ENCODE results near the gene EPB41L4B. TPM values are rescaled to one million over a fixed set of nuclear protein-coding genes. Genes with fewer than 3 reads are reported as not detected.

The EPB41L4B gene
- total RNA-seq, 1 donor from 2014 or later: 0.41 TPM

DNA sequence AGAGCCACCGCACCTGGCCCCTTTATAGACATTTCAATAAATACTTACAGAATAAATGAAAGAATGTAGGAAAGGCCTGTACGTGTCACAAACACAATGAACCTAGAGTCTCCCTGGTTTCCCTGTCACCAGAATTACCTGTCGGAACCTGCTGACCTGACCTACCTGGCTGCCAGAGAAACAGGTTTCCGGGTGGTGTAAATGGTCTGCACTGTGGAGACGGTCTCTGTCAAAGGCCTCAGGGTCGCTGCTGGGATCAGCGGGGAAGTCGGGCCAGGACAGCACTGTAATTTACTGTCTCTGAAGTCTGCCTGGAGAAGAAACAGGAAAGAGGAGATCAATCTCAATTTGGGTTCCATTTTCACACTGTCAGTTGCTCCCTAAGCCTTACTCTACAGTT lies 144.5 kb downstream of the EPB41L4B start:
- TF ChIP-seq, protein P1, sequence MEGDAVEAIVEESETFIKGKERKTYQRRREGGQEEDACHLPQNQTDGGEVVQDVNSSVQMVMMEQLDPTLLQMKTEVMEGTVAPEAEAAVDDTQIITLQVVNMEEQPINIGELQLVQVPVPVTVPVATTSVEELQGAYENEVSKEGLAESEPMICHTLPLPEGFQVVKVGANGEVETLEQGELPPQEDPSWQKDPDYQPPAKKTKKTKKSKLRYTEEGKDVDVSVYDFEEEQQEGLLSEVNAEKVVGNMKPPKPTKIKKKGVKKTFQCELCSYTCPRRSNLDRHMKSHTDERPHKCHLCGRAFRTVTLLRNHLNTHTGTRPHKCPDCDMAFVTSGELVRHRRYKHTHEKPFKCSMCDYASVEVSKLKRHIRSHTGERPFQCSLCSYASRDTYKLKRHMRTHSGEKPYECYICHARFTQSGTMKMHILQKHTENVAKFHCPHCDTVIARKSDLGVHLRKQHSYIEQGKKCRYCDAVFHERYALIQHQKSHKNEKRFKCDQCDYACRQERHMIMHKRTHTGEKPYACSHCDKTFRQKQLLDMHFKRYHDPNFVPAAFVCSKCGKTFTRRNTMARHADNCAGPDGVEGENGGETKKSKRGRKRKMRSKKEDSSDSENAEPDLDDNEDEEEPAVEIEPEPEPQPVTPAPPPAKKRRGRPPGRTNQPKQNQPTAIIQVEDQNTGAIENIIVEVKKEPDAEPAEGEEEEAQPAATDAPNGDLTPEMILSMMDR (IDR thresholded peaks at IDR 0.05; ENCODE audit: unreplicated experiment): no peak
- no peak for DNase-seq (ENCODE audit: low spot score)
- H3K36me3 Mint-ChIP-seq (ENCODE audit: low read depth, unreplicated experiment): no peaks in the 10 kb centered on the region
- no peak overlapping the region for H3K4me3 Mint-ChIP-seq (ENCODE audit: unreplicated experiment)
- peaks cover 5% of the 10 kb centered on the region for H3K27me3 Mint-ChIP-seq (ENCODE audit: unreplicated experiment)
- H3K9me3 Mint-ChIP-seq (ENCODE audit: unreplicated experiment): no peaks in the 10 kb centered on the region
- H3K27ac Mint-ChIP-seq (ENCODE audit: unreplicated experiment): no peak overlapping the region
- peaks cover 7% of the 10 kb centered on the region for H3K4me1 Mint-ChIP-seq (ENCODE audit: unreplicated experiment)

DNA sequence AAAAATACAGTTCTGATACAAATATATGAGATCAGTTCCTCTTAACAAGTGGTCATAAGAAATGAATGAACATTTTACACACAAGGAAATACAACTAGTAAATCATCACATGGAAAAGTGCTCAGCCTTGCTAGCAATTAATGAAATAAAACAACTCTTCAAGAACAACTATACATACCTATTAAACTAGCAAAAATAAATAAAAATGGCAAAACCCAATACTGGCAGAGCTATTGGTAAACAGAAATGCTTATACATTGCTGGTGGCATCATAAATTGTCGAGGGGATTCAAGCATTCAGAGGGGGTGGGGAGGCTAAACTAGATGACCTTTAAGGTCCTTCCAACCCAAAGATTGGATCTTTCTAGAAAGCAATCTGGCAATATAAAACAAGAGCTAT lies 147.9 kb downstream of the EPB41L4B start:
- no peak for DNase-seq (ENCODE audit: low spot score)
- H3K9me3 Mint-ChIP-seq (ENCODE audit: unreplicated experiment): no peaks in the 10 kb centered on the region
- peaks cover 7% of the 10 kb centered on the region for H3K4me1 Mint-ChIP-seq (ENCODE audit: unreplicated experiment)
- H3K27ac Mint-ChIP-seq (ENCODE audit: unreplicated experiment): no peak overlapping the region
- TF ChIP-seq, protein P1 (IDR thresholded peaks at IDR 0.05; ENCODE audit: unreplicated experiment): no peak
- H3K36me3 Mint-ChIP-seq (ENCODE audit: low read depth, unreplicated experiment): no peaks in the 10 kb centered on the region
- no peak overlapping the region for H3K4me3 Mint-ChIP-seq (ENCODE audit: unreplicated experiment)
- H3K27me3 Mint-ChIP-seq (ENCODE audit: unreplicated experiment): peaks cover 4% of the 10 kb centered on the region

DNA sequence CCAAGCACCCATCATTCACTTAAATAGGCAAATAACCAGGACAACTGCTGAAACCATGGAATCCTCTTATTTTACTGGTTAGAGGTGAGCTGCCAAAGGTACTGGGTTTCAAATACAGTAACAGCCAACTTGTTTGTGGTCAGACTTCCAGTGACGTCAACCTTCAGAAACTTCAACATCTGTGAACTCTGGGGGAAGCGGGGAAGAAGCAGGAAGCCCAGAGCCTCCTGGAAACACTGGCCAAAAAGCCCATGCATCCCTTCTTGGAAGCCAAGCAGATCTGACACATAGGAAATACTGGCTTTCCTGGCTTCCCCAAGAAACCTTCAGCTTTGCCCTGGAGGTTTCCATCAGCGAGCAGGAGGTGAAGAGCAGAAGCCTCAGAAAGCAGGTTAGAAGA lies 148.9 kb downstream of the EPB41L4B start:
- Mint-ChIP-seq H3K4me1 (ENCODE audit: unreplicated experiment) (peaks cover 7% of the 10 kb centered on the region), H3K27ac (ENCODE audit: unreplicated experiment) (peak overlapping the region; percentile 20), H3K36me3 (ENCODE audit: low read depth, unreplicated experiment) (no peaks in the 10 kb centered on the region), H3K27me3 (ENCODE audit: unreplicated experiment) (peaks cover 9% of the 10 kb centered on the region), H3K4me3 (ENCODE audit: unreplicated experiment) (no peak overlapping the region), H3K9me3 (ENCODE audit: unreplicated experiment) (no peaks in the 10 kb centered on the region)
- DNase-seq (ENCODE audit: low spot score): no peak
- TF ChIP-seq, protein P1 (IDR thresholded peaks at IDR 0.05; ENCODE audit: unreplicated experiment): no peak

DNA sequence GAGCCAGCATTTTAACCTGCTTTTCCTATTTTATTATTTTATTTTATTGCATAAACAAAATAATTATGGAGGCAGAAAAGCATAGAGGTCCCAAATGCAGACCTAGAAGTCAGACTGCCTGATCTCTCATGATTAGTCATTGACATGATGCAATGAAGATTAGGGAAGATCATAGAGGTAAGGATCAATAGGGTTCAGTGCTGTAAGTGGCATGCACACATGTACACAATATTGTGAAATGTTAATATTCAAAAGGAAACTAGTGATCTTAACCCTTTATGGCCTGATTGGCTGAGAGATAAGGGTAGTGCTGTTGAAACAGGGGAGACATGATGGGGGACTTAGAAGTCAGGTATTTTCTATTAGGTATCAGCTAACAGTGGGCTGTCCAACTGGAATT lies 152.7 kb downstream of the EPB41L4B start:
- TF ChIP-seq, protein P1 (IDR thresholded peaks at IDR 0.05; ENCODE audit: unreplicated experiment): no peak
- peaks cover 20% of the 10 kb centered on the region for H3K27me3 Mint-ChIP-seq (ENCODE audit: unreplicated experiment)
- H3K4me1 Mint-ChIP-seq (ENCODE audit: unreplicated experiment): peaks cover 10% of the 10 kb centered on the region
- no peak overlapping the region for H3K27ac Mint-ChIP-seq (ENCODE audit: unreplicated experiment)
- no peaks in the 10 kb centered on the region for H3K9me3 Mint-ChIP-seq (ENCODE audit: unreplicated experiment)
- no peak overlapping the region for H3K4me3 Mint-ChIP-seq (ENCODE audit: unreplicated experiment)
- no peak for DNase-seq (ENCODE audit: low spot score)
- H3K36me3 Mint-ChIP-seq (ENCODE audit: low read depth, unreplicated experiment): no peaks in the 10 kb centered on the region

DNA sequence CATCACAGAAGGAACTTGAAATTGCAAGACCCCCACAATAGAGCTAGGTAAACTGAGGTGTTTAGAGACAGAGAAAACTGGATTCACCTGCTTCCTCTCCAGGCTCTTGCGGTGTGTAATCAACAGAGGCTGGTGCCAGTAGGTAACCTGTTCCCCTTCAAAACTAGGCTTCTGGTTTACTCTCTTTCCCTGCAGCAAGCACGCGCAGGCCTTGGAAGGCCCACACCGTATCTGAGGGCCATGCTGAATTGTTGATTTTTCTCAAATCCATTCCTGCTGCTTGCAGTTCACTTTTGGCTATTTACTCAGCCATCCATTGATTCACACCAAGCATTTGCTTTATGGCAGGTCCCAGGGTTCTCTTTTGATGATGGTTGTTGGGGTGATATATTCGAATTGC lies 153.1 kb downstream of the EPB41L4B start:
- Mint-ChIP-seq H3K27ac (ENCODE audit: unreplicated experiment) (no peak overlapping the region), H3K4me3 (ENCODE audit: unreplicated experiment) (peak overlapping the region; percentile 83)
- TF ChIP-seq, protein P1 (IDR thresholded peaks at IDR 0.05; ENCODE audit: unreplicated experiment): no peak

More for the DNA sequence above, 153.1 kb downstream of the EPB41L4B start:
- DNase-seq (ENCODE audit: low spot score): no peak
- H3K4me1 Mint-ChIP-seq (ENCODE audit: unreplicated experiment): peaks cover 10% of the 10 kb centered on the region
- no peaks in the 10 kb centered on the region for H3K36me3 Mint-ChIP-seq (ENCODE audit: low read depth, unreplicated experiment)
- H3K9me3 Mint-ChIP-seq (ENCODE audit: unreplicated experiment): no peaks in the 10 kb centered on the region
- H3K27me3 Mint-ChIP-seq (ENCODE audit: unreplicated experiment): peaks cover 20% of the 10 kb centered on the region
